ENCODE data around the gene NFIA.

The NFIA gene

GRCh38 chr1:61131716-61132115, 49.4 kb downstream of the NFIA start:
- no peaks in the 10 kb centered on the region for H3K4me1 ChIP-seq (ENCODE audit: control insufficient read depth, insufficient read depth, low read length, poor library complexity, severe bottlenecking)
- H3K27ac ChIP-seq (ENCODE audit: low read depth, low read length, severe bottlenecking) = no peak overlapping the region
- H3K4me3 ChIP-seq (ENCODE audit: extremely low read depth, insufficient read depth, low read length, poor library complexity, severe bottlenecking) = no peak overlapping the region
- H3K36me3 ChIP-seq (ENCODE audit: control insufficient read depth, insufficient read depth, low read length) = no peaks in the 10 kb centered on the region
- H3K9me3 ChIP-seq (ENCODE audit: control insufficient read depth, low read length) = no peaks in the 10 kb centered on the region

GRCh38 chr1:61132176-61132638, 49.8 kb downstream of the NFIA start:
- no peaks in the 10 kb centered on the region for H3K9me3 ChIP-seq (ENCODE audit: control insufficient read depth, low read length)
- H3K4me3 ChIP-seq (ENCODE audit: extremely low read depth, insufficient read depth, low read length, poor library complexity, severe bottlenecking) = no peak overlapping the region
- no peaks in the 10 kb centered on the region for H3K36me3 ChIP-seq (ENCODE audit: control insufficient read depth, insufficient read depth, low read length)
- H3K4me1 ChIP-seq (ENCODE audit: control insufficient read depth, insufficient read depth, low read length, poor library complexity, severe bottlenecking) = no peaks in the 10 kb centered on the region
- WGBS, 2 experiments (ENCODE audit: insufficient coverage in 2 of 2) = 88% methylated on average over 2 of the region's 5 CpGs; no CpG with 5 or more reads in 1 of the 2 experiments
- no peak overlapping the region for H3K27ac ChIP-seq (ENCODE audit: low read depth, low read length, severe bottlenecking)

- Histone ChIP-seq H3K9me3 (ENCODE audit: control insufficient read depth, low read length) (no peaks in the 10 kb centered on the region), H3K27ac (ENCODE audit: low read depth, low read length, severe bottlenecking) (no peak overlapping the region), H3K4me3 (ENCODE audit: extremely low read depth, insufficient read depth, low read length, poor library complexity, severe bottlenecking) (no peak overlapping the region), H3K36me3 (ENCODE audit: control insufficient read depth, insufficient read depth, low read length) (no peaks in the 10 kb centered on the region), H3K4me1 (ENCODE audit: control insufficient read depth, insufficient read depth, low read length, poor library complexity, severe bottlenecking) (no peaks in the 10 kb centered on the region)
- 77% methylated on average over 2 of the region's 6 CpGs; no CpG with 5 or more reads in 1 of the 2 experiments for WGBS, 2 experiments (ENCODE audit: insufficient coverage in 2 of 2)
Measured at GRCh38 chr1:61132645-61133334, 50.4 kb downstream of the NFIA start.

- H3K27ac ChIP-seq (ENCODE audit: low read depth, low read length, severe bottlenecking) = no peak overlapping the region
- H3K4me3 ChIP-seq (ENCODE audit: extremely low read depth, insufficient read depth, low read length, poor library complexity, severe bottlenecking) = no peak overlapping the region
- WGBS, 2 experiments (ENCODE audit: insufficient coverage in 2 of 2) = 92 to 96% methylated on average over 3 to 4 of the region's 4 CpGs
- H3K36me3 ChIP-seq (ENCODE audit: control insufficient read depth, insufficient read depth, low read length) = no peaks in the 10 kb centered on the region
- H3K9me3 ChIP-seq (ENCODE audit: control insufficient read depth, low read length) = no peaks in the 10 kb centered on the region
- H3K4me1 ChIP-seq (ENCODE audit: control insufficient read depth, insufficient read depth, low read length, poor library complexity, severe bottlenecking) = no peaks in the 10 kb centered on the region
Measured at GRCh38 chr1:61133335-61134019, 51.1 kb downstream of the NFIA start.

- no peak overlapping the region for H3K4me3 ChIP-seq (ENCODE audit: extremely low read depth, insufficient read depth, low read length, poor library complexity, severe bottlenecking)
- H3K27ac ChIP-seq (ENCODE audit: low read depth, low read length, severe bottlenecking) = no peak overlapping the region
- no peaks in the 10 kb centered on the region for H3K4me1 ChIP-seq (ENCODE audit: control insufficient read depth, insufficient read depth, low read length, poor library complexity, severe bottlenecking)
- H3K36me3 ChIP-seq (ENCODE audit: control insufficient read depth, insufficient read depth, low read length) = no peaks in the 10 kb centered on the region
- H3K9me3 ChIP-seq (ENCODE audit: control insufficient read depth, low read length) = no peaks in the 10 kb centered on the region
- WGBS, 2 experiments (ENCODE audit: insufficient coverage in 2 of 2) = 82 to 94% methylated on average over 2 to 3 of the region's 3 CpGs
Measured at GRCh38 chr1:61135291-61135690, 52.9 kb downstream of the NFIA start.

- Histone ChIP-seq H3K4me3 (ENCODE audit: extremely low read depth, insufficient read depth, low read length, poor library complexity, severe bottlenecking) (no peak overlapping the region), H3K36me3 (ENCODE audit: control insufficient read depth, insufficient read depth, low read length) (no peaks in the 10 kb centered on the region), H3K4me1 (ENCODE audit: control insufficient read depth, insufficient read depth, low read length, poor library complexity, severe bottlenecking) (no peaks in the 10 kb centered on the region), H3K9me3 (ENCODE audit: control insufficient read depth, low read length) (no peaks in the 10 kb centered on the region), H3K27ac (ENCODE audit: low read depth, low read length, severe bottlenecking) (no peak overlapping the region)
- 92 to 94% methylated on average over 2 of the region's 3 CpGs for WGBS, 2 experiments (ENCODE audit: insufficient coverage in 2 of 2)
Measured at GRCh38 chr1:61138305-61138704, 55.9 kb downstream of the NFIA start.

DNA sequence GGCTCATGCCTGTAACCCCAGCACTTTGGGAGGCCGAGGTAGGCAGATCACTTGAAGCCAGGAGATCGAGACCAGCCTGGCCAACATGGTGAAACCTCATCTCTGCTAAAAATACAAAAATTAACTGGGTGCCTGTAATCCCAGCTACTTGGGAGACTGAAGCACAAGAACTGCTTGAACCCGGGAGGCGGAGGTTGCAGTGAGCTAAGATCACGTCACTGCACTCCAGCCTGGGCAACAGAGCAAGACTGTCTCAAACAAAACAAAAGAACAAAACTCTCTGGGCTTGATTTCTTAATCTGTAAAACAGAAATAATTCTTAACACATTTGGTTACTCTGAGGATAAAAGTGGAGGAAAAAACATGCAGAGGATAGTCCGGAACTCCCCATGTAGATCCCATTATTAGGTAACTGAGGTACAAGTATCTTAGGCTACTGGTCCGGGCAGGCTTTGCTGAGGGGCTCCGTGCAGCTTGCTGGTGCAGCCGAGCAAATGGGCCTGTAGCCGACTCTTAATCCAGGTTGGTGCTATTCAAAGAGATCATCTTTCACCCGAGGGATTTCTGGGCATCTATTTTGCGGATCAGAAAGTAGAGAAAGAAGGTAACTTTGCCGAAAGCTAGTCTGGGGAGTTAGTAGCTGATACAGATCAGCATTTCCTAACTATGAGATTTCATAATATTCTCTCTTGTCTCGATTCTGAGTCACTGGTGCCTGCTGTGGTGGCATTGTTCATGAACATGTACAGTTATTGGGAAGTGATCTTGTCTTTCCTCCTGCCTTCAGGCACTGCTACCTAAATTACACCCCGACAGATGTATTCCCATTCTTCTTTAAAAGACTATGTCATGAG, 56.8 kb downstream of the NFIA start:
- Histone ChIP-seq H3K27ac (ENCODE audit: low read depth, low read length, severe bottlenecking) (no peak overlapping the region), H3K36me3 (ENCODE audit: control insufficient read depth, insufficient read depth, low read length) (no peaks in the 10 kb centered on the region), H3K9me3 (ENCODE audit: control insufficient read depth, low read length) (no peaks in the 10 kb centered on the region), H3K4me3 (ENCODE audit: extremely low read depth, insufficient read depth, low read length, poor library complexity, severe bottlenecking) (no peak overlapping the region), H3K4me1 (ENCODE audit: control insufficient read depth, insufficient read depth, low read length, poor library complexity, severe bottlenecking) (no peaks in the 10 kb centered on the region)
- WGBS, 2 experiments (ENCODE audit: insufficient coverage in 2 of 2) = 78 to 87% methylated on average over 9 to 10 of the region's 15 CpGs

DNA sequence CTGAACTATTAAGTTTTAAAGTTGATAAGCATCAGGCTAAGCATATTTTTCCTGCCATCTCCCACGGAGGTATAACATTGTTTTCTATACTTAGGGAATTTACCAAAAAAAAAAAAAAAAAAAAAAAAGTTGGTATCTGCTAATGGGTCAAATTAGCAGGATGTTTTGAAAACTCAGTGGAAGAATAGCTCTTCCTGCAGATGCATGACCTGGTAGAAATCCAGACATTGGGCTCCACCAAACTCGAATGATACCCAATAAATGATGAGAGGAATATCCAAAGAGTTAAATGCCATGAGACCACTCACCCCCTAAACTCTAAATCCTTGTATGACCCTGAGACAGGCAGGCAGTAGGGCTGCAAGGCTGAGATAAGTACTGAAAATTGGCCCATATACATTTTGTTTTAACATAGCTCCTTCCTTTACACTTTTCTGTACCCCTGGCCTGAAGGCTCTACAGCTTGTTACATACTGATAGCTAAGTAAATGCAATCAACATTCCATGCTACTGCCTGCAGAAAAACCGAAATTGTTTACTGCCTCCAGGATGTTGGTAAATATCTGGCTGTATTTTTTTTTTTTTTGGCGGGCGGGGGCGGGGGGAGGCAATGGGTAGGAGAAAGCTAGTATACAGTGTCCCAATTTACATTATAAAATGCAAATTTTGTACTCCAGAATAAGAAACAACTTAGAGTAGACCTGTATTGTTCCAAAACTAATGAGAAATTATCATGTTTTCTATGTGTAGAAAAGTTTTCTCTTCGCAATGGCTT, 57.6 kb downstream of the NFIA start:
- no peak overlapping the region for H3K4me3 ChIP-seq (ENCODE audit: extremely low read depth, insufficient read depth, low read length, poor library complexity, severe bottlenecking)

GRCh38 chr1:61140778-61141177, 58.4 kb downstream of the NFIA start:
- no peaks in the 10 kb centered on the region for H3K9me3 ChIP-seq (ENCODE audit: control insufficient read depth, low read length)
- H3K27ac ChIP-seq (ENCODE audit: low read depth, low read length, severe bottlenecking) = no peak overlapping the region
- no peaks in the 10 kb centered on the region for H3K4me1 ChIP-seq (ENCODE audit: control insufficient read depth, insufficient read depth, low read length, poor library complexity, severe bottlenecking)
- WGBS, 2 experiments (ENCODE audit: insufficient coverage in 2 of 2) = 71 to 100% methylated on average over 1 to 3 of the region's 3 CpGs
- H3K4me3 ChIP-seq (ENCODE audit: extremely low read depth, insufficient read depth, low read length, poor library complexity, severe bottlenecking) = no peak overlapping the region
- H3K36me3 ChIP-seq (ENCODE audit: control insufficient read depth, insufficient read depth, low read length) = no peaks in the 10 kb centered on the region

More for the DNA sequence above, 57.6 kb downstream of the NFIA start:
- Histone ChIP-seq H3K4me1 (ENCODE audit: control insufficient read depth, insufficient read depth, low read length, poor library complexity, severe bottlenecking) (no peaks in the 10 kb centered on the region), H3K9me3 (ENCODE audit: control insufficient read depth, low read length) (no peaks in the 10 kb centered on the region), H3K36me3 (ENCODE audit: control insufficient read depth, insufficient read depth, low read length) (no peaks in the 10 kb centered on the region), H3K27ac (ENCODE audit: low read depth, low read length, severe bottlenecking) (no peak overlapping the region)
- WGBS, 2 experiments (ENCODE audit: insufficient coverage in 2 of 2) = 100% methylated on average over 1 of the region's 7 CpGs

All from mesodermal cell (in vitro differentiated cells).